Gastroesophageal sphincter (tissue), 3 donors: ENCODE results near the gene HADH.

Experiments
- POLR2AphosphoS5 ChIP-seq: sonication (generic); formaldehyde crosslinking; IDR thresholded peaks from one replicate; pipeline ENCODE4 v1.6.1; 2017; ENCODE audit warnings: antibody characterized with exemption
- TF ChIP-seq, protein P1 (sequence below), 4 experiments: fragments of 200-600 bp in 2 of 4; fragments of 450-650 bp in 2 of 4; sonication (generic) in 1 of 4; IDR thresholded peaks; one replicate each; pipeline ENCODE4 v1.5.1; 2017 to 2019; ENCODE audit warnings: antibody characterized with exemption in 4 of 4, mild to moderate bottlenecking in 2 of 4, moderate library complexity in 2 of 4

DNA sequence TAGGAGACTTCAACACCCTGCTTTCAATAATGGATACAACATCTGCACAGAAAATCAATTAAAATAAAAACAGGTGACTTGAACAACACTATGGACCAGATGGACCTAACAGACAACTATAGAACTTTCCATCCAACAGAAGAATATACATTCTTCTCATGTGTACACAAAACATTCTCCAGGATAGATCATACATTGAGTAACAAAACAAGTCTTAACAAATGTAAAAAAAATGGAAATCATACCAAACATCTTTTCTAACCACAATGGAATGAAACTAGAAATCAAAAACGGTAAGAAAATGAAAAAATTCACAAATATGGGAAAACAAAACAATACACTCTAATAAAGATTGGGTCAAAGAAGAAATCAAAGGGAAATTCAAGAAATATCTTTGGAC is 33.7 kb upstream of the HADH start:
- TF ChIP-seq, protein P1, sequence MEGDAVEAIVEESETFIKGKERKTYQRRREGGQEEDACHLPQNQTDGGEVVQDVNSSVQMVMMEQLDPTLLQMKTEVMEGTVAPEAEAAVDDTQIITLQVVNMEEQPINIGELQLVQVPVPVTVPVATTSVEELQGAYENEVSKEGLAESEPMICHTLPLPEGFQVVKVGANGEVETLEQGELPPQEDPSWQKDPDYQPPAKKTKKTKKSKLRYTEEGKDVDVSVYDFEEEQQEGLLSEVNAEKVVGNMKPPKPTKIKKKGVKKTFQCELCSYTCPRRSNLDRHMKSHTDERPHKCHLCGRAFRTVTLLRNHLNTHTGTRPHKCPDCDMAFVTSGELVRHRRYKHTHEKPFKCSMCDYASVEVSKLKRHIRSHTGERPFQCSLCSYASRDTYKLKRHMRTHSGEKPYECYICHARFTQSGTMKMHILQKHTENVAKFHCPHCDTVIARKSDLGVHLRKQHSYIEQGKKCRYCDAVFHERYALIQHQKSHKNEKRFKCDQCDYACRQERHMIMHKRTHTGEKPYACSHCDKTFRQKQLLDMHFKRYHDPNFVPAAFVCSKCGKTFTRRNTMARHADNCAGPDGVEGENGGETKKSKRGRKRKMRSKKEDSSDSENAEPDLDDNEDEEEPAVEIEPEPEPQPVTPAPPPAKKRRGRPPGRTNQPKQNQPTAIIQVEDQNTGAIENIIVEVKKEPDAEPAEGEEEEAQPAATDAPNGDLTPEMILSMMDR (IDR thresholded peaks at IDR 0.05), result no peak
- no peak for TF ChIP-seq POLR2AphosphoS5
